K562 (cell line): ENCODE measurements around the gene TMEM50B. TPM values are rescaled to one million over a fixed set of nuclear protein-coding genes. Genes with fewer than 3 reads are reported as not detected.
A peak's percentile ranks its signal among the peaks of the same experiment; 100 is the strongest.

Source experiments
- ESRRA ChIP-seq: fragments of 450-650 bp; IDR thresholded peaks from 2 replicates; pipeline ENCODE4 v1.6.1; 2014; ENCODE audit warnings: low read depth, mild to moderate bottlenecking, moderate library complexity, borderline replicate concordance
- GABPB1 ChIP-seq: sonication (generic); formaldehyde crosslinking; IDR thresholded peaks from 2 replicates; pipeline ENCODE4 v1.8.0; 2022; ENCODE audit warnings: mild to moderate bottlenecking, missing genetic modification reagents
- KDM4B ChIP-seq, 2 experiments: fragments of 450-650 bp in 1 of 2; sonication (generic) in 1 of 2; IDR thresholded peaks; 2 replicates each; pipeline ENCODE4 v1.6.1; 2016 to 2017; ENCODE audit warnings: borderline replicate concordance in 2 of 2, antibody characterized with exemption in 1 of 2, low read depth in 1 of 2, mild to moderate bottlenecking in 1 of 2
- NFIC ChIP-seq: fragments of 450-650 bp; IDR thresholded peaks from 2 replicates; pipeline ENCODE4 v1.6.1; 2017; ENCODE audit warnings: mild to moderate bottlenecking, inconsistent platforms
- POLR2AphosphoS5 ChIP-seq: IDR thresholded peaks from 2 replicates; pipeline ENCODE4 v1.6.1; 2011; ENCODE audit warnings: mild to moderate bottlenecking, low read depth, low read length, moderate library complexity; ENCODE audit not compliant: control insufficient read depth, insufficient read depth
- SMARCA5 ChIP-seq: fragments of 450-650 bp; IDR thresholded peaks from 2 replicates; pipeline ENCODE4 v1.6.1; 2016
- STAT5A ChIP-seq: IDR thresholded peaks from 2 replicates; pipeline ENCODE4 v1.6.1; 2012; ENCODE audit warnings: low read length, inconsistent platforms, borderline replicate concordance
- TAF1 ChIP-seq: IDR thresholded peaks from 2 replicates; pipeline ENCODE4 v1.6.1; 2011; ENCODE audit warnings: mild to moderate bottlenecking, low read length, moderate library complexity; ENCODE audit not compliant: insufficient read depth, control insufficient read depth, severe bottlenecking; ENCODE audit errors: extremely low read depth
- ZC3H4 ChIP-seq: sonication (generic); formaldehyde crosslinking; IDR thresholded peaks from 2 replicates; pipeline ENCODE4 v1.9.0; 2021; ENCODE audit warnings: missing genetic modification reagents, borderline replicate concordance
- polyA plus RNA-seq, 8 experiments: library from polyadenylated mRNA; depleted of rRNA in 4 of 8; stranded (reverse) in 5 of 8; unstranded in 3 of 8; fragments of >200 nt; fragmentation: Nextera tagmentation in 2 of 8; fragmentation: Illumina TruSeq in 1 of 8; extraction: Ambion mirVana in 2 of 8; extraction: Trizol in 1 of 8; gene quantifications; 2 replicates each; pipeline versions ENCODE4 v1.2.1 to v1.2.3, GENCODE V29; 2011 to 2014; ENCODE audit warnings: inconsistent platforms in 1 of 8, missing spikeins in 1 of 8
- total RNA-seq, 7 experiments: library from RNA; depleted of rRNA in 6 of 7; stranded (reverse); fragments of >200 nt in 6 of 7; fragmentation: Illumina TruSeq in 2 of 7; extraction: Trizol in 2 of 7; gene quantifications; 2 replicates each; pipeline versions ENCODE4 v1.2.1 to v1.2.3, GENCODE V29; 2011 to 2021; ENCODE audit warnings: low replicate concordance in 1 of 7
- TF ChIP-seq, protein P1 (sequence below): sonication (generic); formaldehyde crosslinking; IDR thresholded peaks from 2 replicates; pipeline ENCODE4 v1.8.1; 2023; ENCODE audit warnings: mild to moderate bottlenecking, missing genetic modification reagents
- TF ChIP-seq, protein P2 (sequence below), 3 experiments: IDR thresholded peaks in 2 of 3; conservative IDR thresholded peaks in 1 of 3; 2 replicates each; pipeline ENCODE4 v1.5.1; 2011 to 2012; ENCODE audit warnings: low read length in 3 of 3, mild to moderate bottlenecking in 3 of 3, control low read depth in 2 of 3, improper control_type of control experiment in 1 of 3, inconsistent platforms in 1 of 3, low read depth in 1 of 3, mixed read lengths in 1 of 3, moderate library complexity in 1 of 3; ENCODE audit not compliant: insufficient read depth in 2 of 3
- TF ChIP-seq, protein P3 (sequence below), 2 experiments: fragments of 450-650 bp in 1 of 2; sonication (generic) in 1 of 2; formaldehyde crosslinking in 1 of 2; IDR thresholded peaks; 2 replicates each; pipeline versions ENCODE4 v1.7.1 to v1.9.0; 2016 to 2022; ENCODE audit warnings: inconsistent platforms in 1 of 2, mild to moderate bottlenecking in 1 of 2, missing genetic modification reagents in 1 of 2

TMEM50B gene
- total and polyA plus RNA-seq, 9 of the 15 experiments (the other 6 are each of a cell fraction or from before 2014, with no cell fraction given) = 20.5 to 64.6 (median 28.9) TPM

DNA sequence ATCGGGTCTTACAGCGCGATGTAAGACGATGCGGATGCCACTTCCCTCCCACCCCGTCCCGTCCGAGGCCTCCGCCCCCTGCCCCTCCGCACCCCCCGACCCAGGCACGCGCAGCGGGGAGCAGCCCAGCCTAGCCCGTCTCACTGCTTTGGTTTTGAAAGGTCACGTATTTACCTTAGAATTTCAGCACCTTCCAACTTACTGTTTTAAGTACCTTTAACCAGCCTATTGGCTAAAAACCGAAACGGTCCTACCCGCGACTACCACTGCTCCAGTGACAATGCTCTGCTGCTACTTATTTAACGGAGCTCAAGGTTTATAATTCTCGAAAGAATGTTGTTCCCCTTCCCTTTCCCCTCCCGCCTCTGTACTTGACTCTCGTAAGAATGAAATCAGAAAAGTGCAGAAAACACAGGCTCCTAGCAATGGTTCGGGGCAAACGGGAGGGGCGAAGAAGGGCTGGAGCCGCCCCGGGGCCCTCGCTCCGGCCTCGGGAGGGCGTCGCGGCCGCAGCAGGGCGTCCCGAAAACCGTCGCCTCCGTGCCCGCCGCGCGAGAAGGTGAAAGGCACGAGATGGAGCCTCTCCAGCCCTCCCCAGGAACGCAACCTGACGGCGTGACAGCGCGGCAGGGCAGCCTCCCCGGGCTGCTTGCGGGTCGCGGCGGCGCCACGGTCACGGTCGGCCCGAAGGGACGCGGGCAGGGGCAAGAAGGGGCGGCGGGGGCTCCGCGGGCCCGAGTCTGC lies 667 bp downstream of the TMEM50B start (continued):
- TF ChIP-seq ZC3H4 (CRISPR knock-in tag) (peak; percentile 97; the same call in 1 of the 2 replicates), NFIC (0 out of 2 replicates have a peak, but pooled peaks have one; percentile 5), STAT5A (no peak), GABPB1 (CRISPR knock-in tag) (peak; percentile 39; the same call in 1 of the 2 replicates), POLR2AphosphoS5 (no peak), KDM4B (IDR thresholded peaks at IDR 0.05; ENCODE audit: borderline replicate concordance in 2 of 2, low read depth in 1 of 2) (0 out of 4 replicates have a peak, but pooled peaks of 1 of the 2 experiments have one; percentile 35), ESRRA (0 out of 2 replicates have a peak, but pooled peaks have one; percentile 50), TAF1 (no peak), SMARCA5 (no peak)
- TF ChIP-seq, protein P1, sequence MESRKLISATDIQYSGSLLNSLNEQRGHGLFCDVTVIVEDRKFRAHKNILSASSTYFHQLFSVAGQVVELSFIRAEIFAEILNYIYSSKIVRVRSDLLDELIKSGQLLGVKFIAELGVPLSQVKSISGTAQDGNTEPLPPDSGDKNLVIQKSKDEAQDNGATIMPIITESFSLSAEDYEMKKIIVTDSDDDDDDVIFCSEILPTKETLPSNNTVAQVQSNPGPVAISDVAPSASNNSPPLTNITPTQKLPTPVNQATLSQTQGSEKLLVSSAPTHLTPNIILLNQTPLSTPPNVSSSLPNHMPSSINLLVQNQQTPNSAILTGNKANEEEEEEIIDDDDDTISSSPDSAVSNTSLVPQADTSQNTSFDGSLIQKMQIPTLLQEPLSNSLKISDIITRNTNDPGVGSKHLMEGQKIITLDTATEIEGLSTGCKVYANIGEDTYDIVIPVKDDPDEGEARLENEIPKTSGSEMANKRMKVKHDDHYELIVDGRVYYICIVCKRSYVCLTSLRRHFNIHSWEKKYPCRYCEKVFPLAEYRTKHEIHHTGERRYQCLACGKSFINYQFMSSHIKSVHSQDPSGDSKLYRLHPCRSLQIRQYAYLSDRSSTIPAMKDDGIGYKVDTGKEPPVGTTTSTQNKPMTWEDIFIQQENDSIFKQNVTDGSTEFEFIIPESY (CRISPR knock-in tag) = peak; percentile 64; the same call in 1 of the 2 replicates
- TF ChIP-seq, protein P2, sequence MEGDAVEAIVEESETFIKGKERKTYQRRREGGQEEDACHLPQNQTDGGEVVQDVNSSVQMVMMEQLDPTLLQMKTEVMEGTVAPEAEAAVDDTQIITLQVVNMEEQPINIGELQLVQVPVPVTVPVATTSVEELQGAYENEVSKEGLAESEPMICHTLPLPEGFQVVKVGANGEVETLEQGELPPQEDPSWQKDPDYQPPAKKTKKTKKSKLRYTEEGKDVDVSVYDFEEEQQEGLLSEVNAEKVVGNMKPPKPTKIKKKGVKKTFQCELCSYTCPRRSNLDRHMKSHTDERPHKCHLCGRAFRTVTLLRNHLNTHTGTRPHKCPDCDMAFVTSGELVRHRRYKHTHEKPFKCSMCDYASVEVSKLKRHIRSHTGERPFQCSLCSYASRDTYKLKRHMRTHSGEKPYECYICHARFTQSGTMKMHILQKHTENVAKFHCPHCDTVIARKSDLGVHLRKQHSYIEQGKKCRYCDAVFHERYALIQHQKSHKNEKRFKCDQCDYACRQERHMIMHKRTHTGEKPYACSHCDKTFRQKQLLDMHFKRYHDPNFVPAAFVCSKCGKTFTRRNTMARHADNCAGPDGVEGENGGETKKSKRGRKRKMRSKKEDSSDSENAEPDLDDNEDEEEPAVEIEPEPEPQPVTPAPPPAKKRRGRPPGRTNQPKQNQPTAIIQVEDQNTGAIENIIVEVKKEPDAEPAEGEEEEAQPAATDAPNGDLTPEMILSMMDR (IDR thresholded peaks at IDR 0.05 in 2 of 3, conservative IDR thresholded peaks at IDR 0.05 in 1 of 3; ENCODE audit: insufficient read depth in 2 of 3, low read depth in 1 of 3, low read length in 3 of 3) = peak in 1 of 3 experiments; percentile 41; a peak in 2 of 6 replicates
- TF ChIP-seq, protein P3, sequence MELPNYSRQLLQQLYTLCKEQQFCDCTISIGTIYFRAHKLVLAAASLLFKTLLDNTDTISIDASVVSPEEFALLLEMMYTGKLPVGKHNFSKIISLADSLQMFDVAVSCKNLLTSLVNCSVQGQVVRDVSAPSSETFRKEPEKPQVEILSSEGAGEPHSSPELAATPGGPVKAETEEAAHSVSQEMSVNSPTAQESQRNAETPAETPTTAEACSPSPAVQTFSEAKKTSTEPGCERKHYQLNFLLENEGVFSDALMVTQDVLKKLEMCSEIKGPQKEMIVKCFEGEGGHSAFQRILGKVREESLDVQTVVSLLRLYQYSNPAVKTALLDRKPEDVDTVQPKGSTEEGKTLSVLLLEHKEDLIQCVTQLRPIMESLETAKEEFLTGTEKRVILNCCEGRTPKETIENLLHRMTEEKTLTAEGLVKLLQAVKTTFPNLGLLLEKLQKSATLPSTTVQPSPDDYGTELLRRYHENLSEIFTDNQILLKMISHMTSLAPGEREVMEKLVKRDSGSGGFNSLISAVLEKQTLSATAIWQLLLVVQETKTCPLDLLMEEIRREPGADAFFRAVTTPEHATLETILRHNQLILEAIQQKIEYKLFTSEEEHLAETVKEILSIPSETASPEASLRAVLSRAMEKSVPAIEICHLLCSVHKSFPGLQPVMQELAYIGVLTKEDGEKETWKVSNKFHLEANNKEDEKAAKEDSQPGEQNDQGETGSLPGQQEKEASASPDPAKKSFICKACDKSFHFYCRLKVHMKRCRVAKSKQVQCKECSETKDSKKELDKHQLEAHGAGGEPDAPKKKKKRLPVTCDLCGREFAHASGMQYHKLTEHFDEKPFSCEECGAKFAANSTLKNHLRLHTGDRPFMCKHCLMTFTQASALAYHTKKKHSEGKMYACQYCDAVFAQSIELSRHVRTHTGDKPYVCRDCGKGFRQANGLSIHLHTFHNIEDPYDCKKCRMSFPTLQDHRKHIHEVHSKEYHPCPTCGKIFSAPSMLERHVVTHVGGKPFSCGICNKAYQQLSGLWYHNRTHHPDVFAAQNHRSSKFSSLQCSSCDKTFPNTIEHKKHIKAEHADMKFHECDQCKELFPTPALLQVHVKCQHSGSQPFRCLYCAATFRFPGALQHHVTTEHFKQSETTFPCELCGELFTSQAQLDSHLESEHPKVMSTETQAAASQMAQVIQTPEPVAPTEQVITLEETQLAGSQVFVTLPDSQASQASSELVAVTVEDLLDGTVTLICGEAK (IDR thresholded peaks at IDR 0.05) = 0 out of 2 replicates have a peak, but pooled peaks have one; percentile 11
- TF ChIP-seq, protein P3 (CRISPR knock-in tag; IDR thresholded peaks at IDR 0.05) = no peak
